22Rv1 (cell line): ENCODE measurements around the gene CXCL1.

Experiments used
- H3K27ac ChIP-seq: fragments of 450-650 bp; 2 replicates; pipeline ENCODE4 v1.5.1; 2017
- CTCF ChIP-seq: fragments of 450-650 bp; IDR thresholded peaks from 2 replicates; pipeline ENCODE4 v1.5.1; 2017; ENCODE audit warnings: mild to moderate bottlenecking
- ZFX ChIP-seq: fragments of 450-650 bp; IDR thresholded peaks from 2 replicates; pipeline ENCODE4 v1.6.1; 2017; ENCODE audit warnings: antibody characterized with exemption, borderline replicate concordance

CXCL1 gene

DNA sequence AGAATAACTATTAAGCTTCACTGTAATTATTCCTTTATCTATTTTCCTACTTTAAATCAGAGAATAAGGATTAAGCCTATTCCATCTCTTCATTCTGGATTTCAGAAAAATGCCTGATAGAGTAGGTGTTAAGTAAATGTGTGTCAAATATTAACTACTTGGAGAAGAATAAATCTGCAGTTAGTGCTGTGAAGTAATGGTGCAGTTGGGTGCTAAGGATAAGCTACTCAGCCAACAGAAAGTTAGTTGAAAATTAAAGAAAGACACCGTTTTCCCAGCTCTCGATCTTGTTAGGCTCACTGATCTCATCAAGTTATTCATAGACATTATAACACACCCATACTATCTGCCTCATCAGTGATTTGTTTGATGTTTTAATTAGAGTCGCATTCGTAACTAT is 9.0 kb upstream of the CXCL1 start:
- no peak for TF ChIP-seq CTCF
- no peak for TF ChIP-seq ZFX
- no peak overlapping the region for H3K27ac ChIP-seq

- H3K27ac ChIP-seq, result no peak overlapping the region
- no peak for TF ChIP-seq CTCF
- TF ChIP-seq ZFX, result no peak
These were observed 8.3 kb upstream of the CXCL1 start for GRCh38 chr4:73860917-73861316.

DNA sequence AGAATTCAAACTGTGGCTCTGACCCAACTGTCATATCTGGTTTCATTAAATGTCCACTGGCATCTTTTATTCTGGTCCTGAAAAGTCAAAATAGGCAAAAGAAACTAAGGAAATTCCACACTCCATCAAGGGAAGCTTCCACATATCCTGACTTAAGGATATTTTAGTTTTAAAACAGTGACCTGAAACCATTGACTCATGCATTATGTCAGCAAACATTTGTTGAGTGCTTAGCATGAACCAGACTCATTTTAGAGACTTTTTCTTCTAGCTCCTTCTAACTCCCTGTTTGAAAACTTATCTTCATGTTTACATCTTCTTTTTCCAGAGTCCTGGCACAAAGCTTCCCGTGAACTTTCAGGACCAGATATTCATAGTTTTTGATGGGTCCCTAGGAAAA is 6.9 kb upstream of the CXCL1 start:
- TF ChIP-seq CTCF, result no peak
- no peak for TF ChIP-seq ZFX

GRCh38 chr4:73864365-73864764 is 4.8 kb upstream of the CXCL1 start:
- H3K27ac ChIP-seq, result no peak overlapping the region
- no peak for TF ChIP-seq ZFX
- peak; percentile 79 for TF ChIP-seq CTCF

More for the DNA sequence above, 6.9 kb upstream of the CXCL1 start:
- H3K27ac ChIP-seq, result no peak overlapping the region

GRCh38 chr4:73864961-73865360 is 4.2 kb upstream of the CXCL1 start:
- H3K27ac ChIP-seq, result no peak overlapping the region
- TF ChIP-seq ZFX, result no peak
- no peak for TF ChIP-seq CTCF

DNA sequence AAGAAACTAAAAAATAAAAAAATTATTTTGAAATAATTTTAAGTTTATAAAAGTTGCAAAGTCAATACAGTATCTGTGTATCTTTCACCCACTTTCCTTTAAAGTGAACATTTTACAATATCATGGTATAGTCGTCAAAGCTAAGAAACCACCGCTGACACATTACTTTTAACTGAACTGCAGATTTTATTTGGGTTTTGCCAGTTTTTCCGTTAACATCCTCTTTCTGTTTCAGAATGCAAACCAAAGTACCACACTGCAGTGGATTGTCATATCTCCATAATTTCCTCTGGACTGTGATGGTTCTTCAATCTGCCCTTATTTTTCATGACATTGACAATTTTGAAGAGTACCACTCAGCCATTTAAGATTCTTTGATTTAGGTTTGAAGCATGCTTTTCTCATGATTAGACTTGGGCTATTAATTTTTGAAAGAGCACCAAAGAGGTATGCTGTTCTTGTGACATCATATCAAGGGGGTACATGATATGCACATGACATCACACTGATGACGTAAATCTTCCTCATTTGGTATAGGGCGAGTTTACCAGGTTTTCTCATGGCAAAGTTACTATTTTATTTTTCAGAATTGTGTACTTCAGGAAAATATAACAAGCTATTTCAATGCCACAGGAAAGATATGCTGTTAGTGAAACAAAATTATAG is 3.6 kb upstream of the CXCL1 start:
- H3K27ac ChIP-seq, result no peak overlapping the region
- TF ChIP-seq CTCF (no peak), ZFX (no peak)

- TF ChIP-seq CTCF (no peak), ZFX (no peak)
These were observed 2.9 kb upstream of the CXCL1 start for GRCh38 chr4:73866246-73866645.

More at GRCh38 chr4:73866246-73866645, 2.9 kb upstream of the CXCL1 start:
- H3K27ac ChIP-seq, result no peak overlapping the region
